GM13976 (cell line): Measurements from ENCODE around the gene MAFF.

Experiments
- DNase-seq: peaks from one replicate; pipeline ENCODE4 v3.0.0; 2012; ENCODE audit warnings: low spot score
- CTCF ChIP-seq: IDR thresholded peaks from 2 replicates; pipeline ENCODE4 v1.5.1; 2012; ENCODE audit warnings: borderline replicate concordance, mild to moderate bottlenecking; ENCODE audit not compliant: insufficient read depth; ENCODE audit errors: extremely low read depth, missing control alignments, control extremely low read depth
- in situ Hi-C: fragments of 300-500 bp; cut with MboI; formaldehyde crosslinking; loops from one replicate; pipeline ENCODE4 v1.12.0; 2022; ENCODE audit warnings: low sequenced_read_pairs, mixed read lengths, inconsistent platforms; ENCODE audit not compliant: unreplicated experiment

Gene MAFF

GRCh38 chr22:38187413-38188212 is 14.2 kb upstream of the MAFF start:
- no peak for DNase-seq
- no peak for TF ChIP-seq CTCF
- in situ Hi-C loops: no loop called here

- in situ Hi-C loops: no loop called here
- TF ChIP-seq CTCF: no peak
These were observed 12.7 kb upstream of the MAFF start for GRCh38 chr22:38189104-38189503.

GRCh38 chr22:38190581-38190980 is 11.2 kb upstream of the MAFF start:
- no peak for DNase-seq
- TF ChIP-seq CTCF: no peak
- in situ Hi-C loops: no loop called here

More at GRCh38 chr22:38189104-38189503, 12.7 kb upstream of the MAFF start:
- no peak for DNase-seq

GRCh38 chr22:38191055-38191454 is 10.7 kb upstream of the MAFF start:
- in situ Hi-C loops: no loop called here
- no peak for DNase-seq
- TF ChIP-seq CTCF: no peak

- no peak for DNase-seq
- no peak for TF ChIP-seq CTCF
- in situ Hi-C loops: no loop called here
These were observed 9.9 kb upstream of the MAFF start for GRCh38 chr22:38191731-38192474.

GRCh38 chr22:38192475-38192863 is 9.3 kb upstream of the MAFF start:
- no peak for TF ChIP-seq CTCF
- no peak for DNase-seq
- in situ Hi-C loops: no loop called here
